Measurements from ENCODE around the gene THEM4. TPM values are rescaled to one million over a fixed set of nuclear protein-coding genes. Genes with fewer than 3 reads are reported as not detected.

Gene THEM4
- total RNA-seq, 1 donor = 9.8 TPM

- Histone ChIP-seq H3K36me3 (ENCODE audit: insufficient read depth, low read length) (no peaks in the 10 kb centered on the region), H3K79me2 (ENCODE audit: insufficient read depth, low read length) (no peaks in the 10 kb centered on the region), H3K4me2 (ENCODE audit: insufficient read depth, low read length) (no peak overlapping the region), H3K4me1 (ENCODE audit: insufficient read depth, low read length) (no peaks in the 10 kb centered on the region), H2AFZ (ENCODE audit: low read length) (no peak overlapping the region), H3K4me3 (ENCODE audit: insufficient read depth, low read length) (no peak overlapping the region), H3K27me3 (ENCODE audit: insufficient read depth, low read length) (peaks cover under 1% of the 10 kb centered on the region), H3K27ac (ENCODE audit: low read depth, low read length) (no peak overlapping the region), H4K20me1 (ENCODE audit: insufficient read depth, low read length) (no peaks in the 10 kb centered on the region), H3K9me3 (ENCODE audit: low read depth, low read length) (no peaks in the 10 kb centered on the region)
- no peak for DNase-seq (ENCODE audit: insufficient read length, low spot score, missing footprints)
- TF ChIP-seq CTCF (IDR thresholded peaks at IDR 0.05; ENCODE audit: extremely low read depth, low read depth, low read length) = no peak
Measured at GRCh38 chr1:151935154-151935553, 25.8 kb upstream of the THEM4 start.

- peak overlapping the region; percentile 44 for H3K4me2 ChIP-seq (ENCODE audit: insufficient read depth, low read length)
- H2AFZ ChIP-seq (ENCODE audit: low read length) = peak overlapping the region; percentile 68
Measured at GRCh38 chr1:151934048-151934493, 24.8 kb upstream of the THEM4 start.

GRCh38 chr1:151924691-151925587, 15.6 kb upstream of the THEM4 start:
- H3K4me1 ChIP-seq (ENCODE audit: insufficient read depth, low read length) = no peaks in the 10 kb centered on the region
- H3K36me3 ChIP-seq (ENCODE audit: insufficient read depth, low read length) = no peaks in the 10 kb centered on the region
- DNase-seq (ENCODE audit: insufficient read length, low spot score, missing footprints) = no peak
- no peak overlapping the region for H3K4me2 ChIP-seq (ENCODE audit: insufficient read depth, low read length)
- H3K9me3 ChIP-seq (ENCODE audit: low read depth, low read length) = no peaks in the 10 kb centered on the region
- H3K79me2 ChIP-seq (ENCODE audit: insufficient read depth, low read length) = no peaks in the 10 kb centered on the region
- no peak for TF ChIP-seq CTCF (IDR thresholded peaks at IDR 0.05; ENCODE audit: extremely low read depth, low read depth, low read length)
- no peak overlapping the region for H2AFZ ChIP-seq (ENCODE audit: low read length)
- no peak overlapping the region for H3K4me3 ChIP-seq (ENCODE audit: insufficient read depth, low read length)
- H3K27me3 ChIP-seq (ENCODE audit: insufficient read depth, low read length) = peaks cover 20% of the 10 kb centered on the region
- no peak overlapping the region for H3K27ac ChIP-seq (ENCODE audit: low read depth, low read length)
- H4K20me1 ChIP-seq (ENCODE audit: insufficient read depth, low read length) = no peaks in the 10 kb centered on the region

More at GRCh38 chr1:151934048-151934493, 24.8 kb upstream of the THEM4 start:
- Histone ChIP-seq H3K27ac (ENCODE audit: low read depth, low read length) (no peak overlapping the region), H3K4me3 (ENCODE audit: insufficient read depth, low read length) (no peak overlapping the region), H3K9me3 (ENCODE audit: low read depth, low read length) (no peaks in the 10 kb centered on the region), H3K4me1 (ENCODE audit: insufficient read depth, low read length) (no peaks in the 10 kb centered on the region), H3K27me3 (ENCODE audit: insufficient read depth, low read length) (peaks cover 5% of the 10 kb centered on the region), H3K79me2 (ENCODE audit: insufficient read depth, low read length) (no peaks in the 10 kb centered on the region), H4K20me1 (ENCODE audit: insufficient read depth, low read length) (no peaks in the 10 kb centered on the region), H3K36me3 (ENCODE audit: insufficient read depth, low read length) (no peaks in the 10 kb centered on the region)
- peak; percentile 81 for TF ChIP-seq CTCF (IDR thresholded peaks at IDR 0.05; ENCODE audit: extremely low read depth, low read depth, low read length)
- DNase-seq (ENCODE audit: insufficient read length, low spot score, missing footprints) = peak; percentile 74

- no peaks in the 10 kb centered on the region for H3K79me2 ChIP-seq (ENCODE audit: insufficient read depth, low read length)
- no peak overlapping the region for H3K27ac ChIP-seq (ENCODE audit: low read depth, low read length)
- TF ChIP-seq CTCF (IDR thresholded peaks at IDR 0.05; ENCODE audit: extremely low read depth, low read depth, low read length) = no peak
- H3K4me1 ChIP-seq (ENCODE audit: insufficient read depth, low read length) = peaks cover 4% of the 10 kb centered on the region
- H3K36me3 ChIP-seq (ENCODE audit: insufficient read depth, low read length) = no peaks in the 10 kb centered on the region
- H3K4me3 ChIP-seq (ENCODE audit: insufficient read depth, low read length) = no peak overlapping the region
- peaks cover 18% of the 10 kb centered on the region for H3K27me3 ChIP-seq (ENCODE audit: insufficient read depth, low read length)
- H4K20me1 ChIP-seq (ENCODE audit: insufficient read depth, low read length) = no peaks in the 10 kb centered on the region
- DNase-seq (ENCODE audit: insufficient read length, low spot score, missing footprints) = peak; percentile 26
- H2AFZ ChIP-seq (ENCODE audit: low read length) = no peak overlapping the region
- no peak overlapping the region for H3K4me2 ChIP-seq (ENCODE audit: insufficient read depth, low read length)
- no peaks in the 10 kb centered on the region for H3K9me3 ChIP-seq (ENCODE audit: low read depth, low read length)
Measured at GRCh38 chr1:151923422-151923821, 14.1 kb upstream of the THEM4 start.

Measured in osteoblast (primary cell).